NCI-H2171 (cell line): Measurements from ENCODE around the gene SLC35D3.
"Not testable (repeated sequence)": the region's sequence is repeated elsewhere in the genome, so short reads cannot be mapped to it uniquely, and the experiment has no call there.

Experiments used
- DNase-seq: peaks from one replicate; lab custom pipeline; 2025; lab: John Stamatoyannopoulos, UW

Gene SLC35D3

GRCh38 chr6:136967876-136968752, 46.0 kb downstream of the SLC35D3 start:
- peak; percentile 30 for DNase-seq

DNA sequence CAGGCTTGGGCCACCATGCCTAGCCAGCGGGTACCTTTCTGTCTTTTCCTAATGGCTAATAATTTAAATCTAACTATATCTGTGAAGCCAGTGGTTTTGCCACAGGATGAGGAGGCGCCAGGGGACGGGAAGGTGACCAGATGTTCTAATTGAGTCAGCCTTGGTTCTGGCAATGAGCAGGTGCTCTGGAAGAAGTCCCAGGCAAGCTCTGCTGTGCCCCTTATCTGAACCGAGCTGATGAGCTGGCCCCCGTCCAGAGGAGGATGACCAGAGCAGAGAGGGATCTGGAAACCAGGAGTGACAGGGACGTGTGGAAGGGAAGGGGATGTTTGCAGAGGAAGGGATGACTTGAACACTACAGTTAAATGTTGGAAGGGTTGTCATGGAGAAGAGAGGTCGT, 46.7 kb downstream of the SLC35D3 start:
- DNase-seq = no peak

DNA sequence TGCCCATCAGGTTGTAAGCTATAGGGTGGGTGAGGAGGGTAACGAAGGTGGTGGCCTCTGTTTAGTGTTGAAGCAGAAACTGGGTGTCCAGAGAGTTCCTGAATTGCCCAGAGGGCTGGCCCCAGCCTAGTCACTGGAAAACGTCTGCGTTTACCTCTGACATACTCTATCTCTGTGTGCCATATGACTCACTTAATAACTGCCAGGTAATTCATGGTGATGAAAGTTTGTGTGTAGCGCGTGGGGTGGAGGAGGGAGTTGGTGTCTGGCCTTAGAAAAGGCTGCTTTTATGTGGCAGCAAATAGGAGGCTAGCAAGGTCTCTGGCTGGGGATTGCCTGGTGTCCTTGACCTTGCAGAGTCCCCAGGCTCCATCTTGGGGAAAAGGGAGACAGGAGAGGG, 47.3 kb downstream of the SLC35D3 start:
- DNase-seq = no peak

GRCh38 chr6:136969930-136970329, 47.8 kb downstream of the SLC35D3 start:
- DNase-seq = no peak

DNA sequence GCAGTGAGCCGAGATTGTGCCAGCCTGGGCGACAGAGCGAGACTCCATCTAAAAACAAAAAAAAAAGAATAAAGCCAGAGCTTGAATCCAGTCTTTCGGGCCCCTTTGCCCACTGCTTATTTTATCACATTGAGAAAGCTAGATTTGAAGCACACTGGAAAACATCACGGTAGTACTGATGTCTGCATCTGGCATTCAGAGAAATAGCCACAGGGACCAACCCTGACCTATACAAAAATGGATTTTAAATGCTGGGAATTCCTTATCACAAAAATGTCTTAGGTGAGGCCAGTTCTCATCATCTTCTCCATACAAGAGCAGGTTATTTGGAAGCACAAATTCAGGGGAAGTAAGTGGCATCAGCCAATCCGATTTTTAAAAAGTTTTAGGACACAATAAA, 49.5 kb downstream of the SLC35D3 start:
- DNase-seq = no peak

DNA sequence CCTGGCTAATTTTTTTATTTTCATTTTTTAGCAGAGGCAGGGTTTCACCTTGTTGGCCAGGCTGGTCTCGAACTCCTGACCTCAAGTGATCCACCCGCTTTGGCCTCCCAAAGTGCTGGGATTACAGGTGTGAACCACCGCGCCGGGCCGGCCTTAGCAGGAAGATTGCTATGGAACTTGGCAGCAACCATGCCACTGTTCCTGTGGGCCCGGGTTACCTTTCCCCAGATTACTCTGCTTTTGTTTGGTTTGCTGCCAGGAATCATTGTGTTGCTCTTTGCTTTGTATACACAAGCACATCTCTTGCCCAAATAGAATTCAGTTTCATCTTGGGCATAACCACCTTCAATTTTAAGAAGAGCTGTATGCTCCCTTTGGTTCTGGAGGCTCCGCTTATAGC, 51.7 kb downstream of the SLC35D3 start:
- DNase-seq = not testable (repeated sequence)
